Fibroblast of the aortic adventitia (primary cell): ENCODE measurements around the gene SLX9. TPM values are rescaled to one million over a fixed set of nuclear protein-coding genes. Genes with fewer than 3 reads are reported as not detected.

Source experiments
- DNase-seq: peaks from one replicate; pipeline ENCODE4 v3.0.0-alpha.2; 2010; ENCODE audit warnings: low read depth
- H3K4me3 ChIP-seq: 2 replicates; pipeline ENCODE4 v1.5.1; 2011; ENCODE audit warnings: low read depth, mild to moderate bottlenecking, control low read depth, low read length, moderate library complexity
- CTCF ChIP-seq: IDR thresholded peaks from 2 replicates; pipeline ENCODE4 v1.5.1; 2011; ENCODE audit warnings: mild to moderate bottlenecking, low read length, control low read depth, inconsistent platforms; ENCODE audit not compliant: insufficient read depth
- total RNA-seq: library from RNA; depleted of rRNA; stranded (reverse); fragments of >200 nt; gene quantifications from 2 replicates; pipeline ENCODE4 v1.2.3, GENCODE V29; 2012; ENCODE audit warnings: low replicate concordance

SLX9 gene
- total RNA-seq, 1 donor = 6.0 TPM

DNA sequence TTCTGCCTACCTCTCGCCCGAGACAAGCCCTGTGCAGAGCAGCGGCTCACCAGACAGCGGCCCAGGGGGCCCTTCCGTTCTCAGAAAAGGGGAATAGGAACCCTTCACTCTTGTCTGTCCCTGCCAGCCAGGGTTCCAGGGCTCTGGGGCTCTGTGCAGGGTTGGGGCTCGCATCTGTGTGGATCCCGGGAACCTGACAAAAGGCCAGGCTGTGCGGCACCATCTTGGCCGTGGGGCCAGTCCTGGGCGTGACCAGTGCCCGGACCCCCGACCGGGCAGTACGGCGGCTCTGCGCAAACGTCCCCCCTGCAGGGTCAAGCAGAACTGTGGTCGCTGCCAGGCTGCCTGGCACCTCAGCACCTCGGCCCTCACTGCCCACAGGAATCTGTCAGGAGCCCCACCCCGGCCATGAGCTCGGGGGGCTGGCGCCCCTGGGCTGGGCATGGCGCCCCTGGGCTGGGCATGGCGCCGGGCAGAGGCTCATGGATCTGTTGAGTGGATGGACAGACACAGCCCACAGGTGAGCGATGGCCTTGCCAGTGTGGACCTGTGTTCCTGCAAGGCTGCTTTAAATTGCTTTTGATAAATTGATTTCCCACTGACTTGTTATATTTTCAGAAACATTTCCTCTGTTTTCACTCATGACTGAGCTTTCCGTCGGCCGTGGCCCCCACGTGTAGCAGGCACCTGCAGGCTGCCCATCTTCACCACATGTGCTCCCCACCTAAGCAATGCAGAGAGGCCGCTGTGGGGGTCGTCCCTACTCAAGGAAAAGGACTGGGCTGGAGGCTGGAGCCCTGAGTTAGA, 59.0 kb downstream of the SLX9 start:
- no peak overlapping the region for H3K4me3 ChIP-seq
- TF ChIP-seq CTCF = no peak
- no peak for DNase-seq

DNA sequence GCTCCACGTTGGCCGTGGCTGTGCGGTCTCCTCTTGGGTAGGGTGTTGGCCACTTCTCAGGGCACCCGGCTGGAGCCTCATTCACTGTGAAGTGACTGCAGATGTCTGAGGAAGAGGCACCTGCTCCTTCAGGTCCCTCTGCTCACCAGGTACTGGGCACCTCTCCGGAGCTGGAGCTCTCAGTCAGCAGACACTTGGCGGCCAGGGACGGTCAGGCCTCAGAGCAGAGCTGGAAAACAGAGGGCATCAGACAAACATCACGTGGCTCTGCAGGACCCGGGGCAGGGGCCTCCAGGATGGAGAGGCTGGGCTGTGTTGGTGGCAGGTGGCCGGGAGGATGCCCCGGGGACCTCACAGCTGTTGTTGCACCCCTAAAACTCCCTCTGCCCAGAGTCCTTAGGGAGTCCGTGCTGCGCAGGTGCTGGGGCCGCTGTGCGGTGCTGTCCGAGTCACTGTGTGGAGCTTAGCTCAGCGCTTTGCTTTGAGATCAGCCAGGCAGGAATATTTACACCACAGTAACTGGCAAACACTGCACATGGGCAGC, 59.7 kb downstream of the SLX9 start:
- no peak for TF ChIP-seq CTCF
- no peak for DNase-seq

DNA sequence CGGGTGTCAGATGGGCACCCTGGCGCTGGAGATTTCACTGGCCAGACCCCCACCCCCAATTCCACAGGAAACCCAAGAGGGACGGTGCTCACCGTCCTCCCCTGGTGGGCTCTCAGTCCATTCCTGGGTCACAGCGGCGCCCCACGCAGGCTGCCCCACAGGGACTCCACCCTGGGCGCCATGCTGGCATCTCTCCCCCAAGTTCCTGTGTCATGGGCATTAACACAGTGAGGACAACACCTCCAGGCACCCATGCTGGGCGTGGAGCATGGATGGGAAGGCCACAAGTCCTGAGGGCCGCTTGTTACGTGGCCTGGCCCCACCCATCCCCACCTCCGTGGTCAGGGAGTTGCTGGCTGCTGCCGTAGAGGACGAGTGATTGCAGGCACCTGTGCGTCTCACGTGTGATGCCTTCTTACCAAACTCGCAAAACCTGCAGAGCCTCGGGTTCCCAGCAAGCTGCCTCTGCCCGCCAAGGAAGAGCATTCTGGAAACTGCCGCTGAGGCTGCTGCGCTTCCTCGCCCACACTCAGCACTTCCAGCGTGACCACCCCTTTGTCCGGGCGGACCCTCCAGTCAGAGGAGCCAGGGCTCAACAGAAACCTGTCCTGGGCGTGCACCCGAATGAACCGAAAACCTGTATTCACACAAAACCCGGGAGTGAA, 60.3 kb downstream of the SLX9 start:
- no peak for TF ChIP-seq CTCF
- no peak overlapping the region for H3K4me3 ChIP-seq

More for the DNA sequence above, 59.7 kb downstream of the SLX9 start:
- no peak overlapping the region for H3K4me3 ChIP-seq

DNA sequence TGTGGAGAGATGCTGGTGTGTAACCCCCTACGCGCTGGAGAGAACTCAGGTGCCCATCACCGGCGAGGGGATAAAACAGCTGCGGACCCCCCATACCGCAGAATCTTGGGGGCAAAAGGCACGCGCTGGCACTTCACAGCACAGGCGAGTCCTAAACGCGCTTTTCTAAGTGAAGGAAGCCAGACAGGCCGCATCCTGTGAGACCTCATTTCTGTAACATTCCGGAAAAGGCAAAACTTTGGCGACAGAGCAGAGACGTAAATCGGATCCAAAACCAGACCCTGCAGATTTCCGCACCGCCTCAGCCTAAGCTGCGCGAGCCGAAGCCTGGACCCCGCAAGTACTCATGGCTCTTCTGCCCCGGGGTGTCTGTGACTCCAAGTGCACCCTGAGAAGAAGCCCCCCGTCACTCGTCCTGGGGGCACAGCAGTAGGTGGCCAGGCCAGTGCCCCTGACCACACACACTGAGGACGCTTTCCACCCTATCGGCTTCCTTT, 60.9 kb downstream of the SLX9 start:
- H3K4me3 ChIP-seq = no peak overlapping the region
- no peak for DNase-seq
- TF ChIP-seq CTCF = no peak

More for the DNA sequence above, 60.3 kb downstream of the SLX9 start:
- DNase-seq = no peak

DNA sequence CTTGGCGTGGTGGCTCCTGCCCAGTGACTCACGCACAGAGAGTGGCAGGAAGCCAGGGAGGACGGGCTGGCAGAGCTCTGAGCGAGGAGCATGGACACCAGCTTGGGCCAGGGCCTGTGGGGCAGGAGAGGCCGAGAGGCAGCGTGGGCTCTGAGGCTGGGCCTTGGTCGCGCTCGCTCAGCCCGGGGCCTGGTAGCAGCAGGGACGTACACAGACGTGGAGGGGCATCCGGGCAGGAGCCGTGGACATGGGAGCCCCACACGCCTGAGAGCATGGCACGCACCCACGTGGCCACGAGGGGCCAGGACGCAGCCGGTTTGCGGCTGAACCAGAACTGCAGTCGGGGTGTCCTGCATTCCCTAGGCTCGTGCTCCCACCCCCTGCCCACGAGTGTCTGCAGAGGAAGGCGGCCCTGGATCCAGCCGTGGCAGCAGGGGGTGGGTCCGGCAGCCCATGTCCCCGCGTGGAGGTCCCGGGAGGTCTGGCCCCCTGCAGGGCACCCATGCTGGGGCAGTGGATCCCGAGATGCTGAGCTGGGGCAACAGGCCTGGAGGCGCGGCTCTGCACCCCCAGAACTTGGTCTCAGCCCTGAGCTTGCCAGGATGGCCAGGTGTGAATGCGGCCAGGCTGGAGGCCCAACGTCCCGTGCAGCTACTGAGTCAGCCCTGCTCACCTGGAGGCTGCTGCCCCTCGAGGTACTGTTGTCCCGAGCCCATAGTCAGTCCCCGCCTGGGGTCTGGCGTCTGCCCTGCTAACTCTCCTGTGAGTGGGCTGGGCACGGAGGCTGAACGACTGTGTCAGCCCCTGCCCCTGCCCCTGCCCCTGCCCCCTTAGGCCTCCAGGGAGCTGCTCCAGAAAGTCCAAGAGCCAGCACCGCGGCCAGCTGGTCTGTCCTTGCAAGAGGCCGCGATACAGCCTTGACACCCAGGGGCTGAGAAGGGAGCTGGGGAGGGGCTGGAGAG, 61.6 kb downstream of the SLX9 start:
- no peak overlapping the region for H3K4me3 ChIP-seq
- DNase-seq = peak; percentile 49
- TF ChIP-seq CTCF = no peak
